ENCODE results near the gene LRRK1.

DNA sequence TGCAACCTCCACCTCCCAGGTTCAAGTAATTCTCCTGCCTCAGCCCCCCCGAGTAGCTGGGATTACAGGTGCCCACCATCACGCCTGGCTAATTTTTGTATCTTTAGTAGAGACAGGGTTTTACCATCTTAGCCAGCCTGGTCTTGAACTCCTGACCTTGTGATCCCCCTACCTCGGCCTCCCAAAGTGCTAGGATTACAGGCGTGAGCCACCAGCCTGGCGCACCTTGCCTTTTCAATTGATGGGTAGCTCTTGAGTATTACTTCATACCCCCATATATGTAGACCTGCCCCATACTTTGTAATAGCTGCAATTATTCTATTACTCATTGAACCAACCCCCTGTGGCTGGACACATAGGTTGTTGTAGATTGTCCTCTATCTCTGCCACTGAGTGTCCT is 101.3 kb downstream of the LRRK1 start:
- no peak for TF ChIP-seq POLR2A (IDR thresholded peaks at IDR 0.05)
- TF ChIP-seq, protein P1, sequence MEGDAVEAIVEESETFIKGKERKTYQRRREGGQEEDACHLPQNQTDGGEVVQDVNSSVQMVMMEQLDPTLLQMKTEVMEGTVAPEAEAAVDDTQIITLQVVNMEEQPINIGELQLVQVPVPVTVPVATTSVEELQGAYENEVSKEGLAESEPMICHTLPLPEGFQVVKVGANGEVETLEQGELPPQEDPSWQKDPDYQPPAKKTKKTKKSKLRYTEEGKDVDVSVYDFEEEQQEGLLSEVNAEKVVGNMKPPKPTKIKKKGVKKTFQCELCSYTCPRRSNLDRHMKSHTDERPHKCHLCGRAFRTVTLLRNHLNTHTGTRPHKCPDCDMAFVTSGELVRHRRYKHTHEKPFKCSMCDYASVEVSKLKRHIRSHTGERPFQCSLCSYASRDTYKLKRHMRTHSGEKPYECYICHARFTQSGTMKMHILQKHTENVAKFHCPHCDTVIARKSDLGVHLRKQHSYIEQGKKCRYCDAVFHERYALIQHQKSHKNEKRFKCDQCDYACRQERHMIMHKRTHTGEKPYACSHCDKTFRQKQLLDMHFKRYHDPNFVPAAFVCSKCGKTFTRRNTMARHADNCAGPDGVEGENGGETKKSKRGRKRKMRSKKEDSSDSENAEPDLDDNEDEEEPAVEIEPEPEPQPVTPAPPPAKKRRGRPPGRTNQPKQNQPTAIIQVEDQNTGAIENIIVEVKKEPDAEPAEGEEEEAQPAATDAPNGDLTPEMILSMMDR (IDR thresholded peaks at IDR 0.05): no peak

All from thyroid gland (tissue), 4 donors.